ENCODE measurements around the gene GRAMD2B.

DNA sequence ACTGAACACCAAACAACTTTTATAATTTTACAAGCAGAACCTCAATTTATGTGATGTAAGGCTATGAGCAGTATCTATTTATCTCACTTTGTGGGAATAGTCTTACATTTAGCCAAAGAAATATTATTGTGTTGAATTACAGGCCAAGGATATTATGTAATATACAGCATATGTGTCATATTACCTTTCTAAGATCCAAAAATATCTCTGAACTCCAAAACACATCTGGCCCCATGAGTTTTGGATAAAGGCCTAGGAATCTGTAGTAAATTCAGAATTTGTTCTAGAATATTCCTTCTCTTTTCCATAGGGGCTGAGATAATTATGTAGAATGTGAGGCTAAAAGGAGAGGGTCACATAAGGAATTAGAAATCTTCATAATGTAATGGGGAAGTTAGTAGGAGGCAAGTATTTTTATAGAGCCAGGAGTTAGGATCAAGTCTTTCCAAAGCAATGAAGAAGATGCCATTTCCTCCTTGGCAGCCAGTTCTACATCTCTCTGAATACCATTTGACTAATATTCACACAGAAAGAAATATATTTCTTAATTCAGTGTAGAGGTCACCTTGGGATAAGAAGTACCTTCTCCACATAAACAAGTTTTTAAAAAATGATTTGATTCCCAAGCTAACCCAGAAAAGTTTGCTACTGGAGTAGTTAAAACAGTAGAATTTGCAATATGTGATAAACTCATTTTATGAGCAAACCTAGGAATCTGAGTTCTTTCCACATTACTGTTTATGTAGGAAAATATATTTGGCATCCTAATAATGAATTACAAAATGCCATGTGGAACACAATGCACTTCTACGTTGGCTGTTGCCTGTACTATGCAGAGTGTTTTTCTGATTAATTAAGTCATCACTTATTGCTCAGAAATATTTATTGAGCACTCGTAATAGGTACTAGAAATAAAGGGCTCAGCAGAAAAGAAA, 20.3 kb upstream of the GRAMD2B start:
- TF ChIP-seq, protein P1, sequence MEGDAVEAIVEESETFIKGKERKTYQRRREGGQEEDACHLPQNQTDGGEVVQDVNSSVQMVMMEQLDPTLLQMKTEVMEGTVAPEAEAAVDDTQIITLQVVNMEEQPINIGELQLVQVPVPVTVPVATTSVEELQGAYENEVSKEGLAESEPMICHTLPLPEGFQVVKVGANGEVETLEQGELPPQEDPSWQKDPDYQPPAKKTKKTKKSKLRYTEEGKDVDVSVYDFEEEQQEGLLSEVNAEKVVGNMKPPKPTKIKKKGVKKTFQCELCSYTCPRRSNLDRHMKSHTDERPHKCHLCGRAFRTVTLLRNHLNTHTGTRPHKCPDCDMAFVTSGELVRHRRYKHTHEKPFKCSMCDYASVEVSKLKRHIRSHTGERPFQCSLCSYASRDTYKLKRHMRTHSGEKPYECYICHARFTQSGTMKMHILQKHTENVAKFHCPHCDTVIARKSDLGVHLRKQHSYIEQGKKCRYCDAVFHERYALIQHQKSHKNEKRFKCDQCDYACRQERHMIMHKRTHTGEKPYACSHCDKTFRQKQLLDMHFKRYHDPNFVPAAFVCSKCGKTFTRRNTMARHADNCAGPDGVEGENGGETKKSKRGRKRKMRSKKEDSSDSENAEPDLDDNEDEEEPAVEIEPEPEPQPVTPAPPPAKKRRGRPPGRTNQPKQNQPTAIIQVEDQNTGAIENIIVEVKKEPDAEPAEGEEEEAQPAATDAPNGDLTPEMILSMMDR (IDR thresholded peaks at IDR 0.05): no peak
- no peak for TF ChIP-seq POLR2A (IDR thresholded peaks at IDR 0.05)
